ENCODE results near the gene CSTF2. TPM values are rescaled to one million over a fixed set of nuclear protein-coding genes. Genes with fewer than 3 reads are reported as not detected.
"Not testable (repeated sequence)": the region's sequence is repeated elsewhere in the genome, so short reads cannot be mapped to it uniquely, and the experiment has no call there.

CSTF2 gene
- 10 to 100 TPM; 15.3 to 26.5 (median 18.0) TPM for total RNA-seq

DNA sequence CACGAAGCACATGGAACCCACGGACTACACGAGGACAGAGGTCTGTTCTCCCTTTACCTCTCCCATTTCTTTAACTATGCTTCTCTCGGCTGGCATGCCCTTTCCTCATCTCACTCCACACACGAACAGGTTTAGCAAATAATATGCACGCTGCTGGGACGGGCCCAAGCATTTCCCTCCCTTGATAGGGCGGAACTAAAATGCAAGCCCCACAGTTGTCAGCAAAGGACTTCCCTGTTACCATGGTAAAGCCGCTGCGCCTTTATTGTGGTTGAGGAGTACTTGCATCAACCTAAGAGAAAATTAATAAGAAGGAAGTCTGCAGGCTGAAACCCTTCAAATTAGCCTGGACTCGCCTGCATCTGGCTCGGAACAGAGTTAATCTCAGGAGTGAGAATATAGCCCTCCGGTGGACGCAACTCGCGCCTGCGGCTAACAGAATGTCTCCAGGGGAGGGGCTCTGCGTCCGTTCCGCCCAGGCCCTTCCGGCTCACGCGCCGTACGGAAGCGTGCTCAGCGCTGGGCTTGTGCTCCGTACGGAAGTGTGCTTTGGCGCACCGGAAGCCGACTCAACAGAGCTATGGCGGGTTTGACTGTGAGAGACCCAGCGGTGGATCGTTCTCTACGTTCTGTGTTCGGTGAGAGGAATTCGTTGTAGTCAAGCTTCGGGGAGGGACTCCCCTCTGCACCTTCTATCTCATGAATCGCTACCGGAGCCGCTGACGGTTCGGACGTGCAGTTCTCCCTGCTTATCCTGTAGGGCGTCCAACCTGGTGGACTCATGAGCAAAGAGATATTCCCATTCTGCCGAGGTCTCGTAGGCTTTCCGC lies at the start of gene CSTF2:
CSTF2 (plus strand) TSS at position 555 of the 830 bp plus-strand sequence; CDS start at position 581, 26 bp downstream.
- no peaks in the 10 kb centered on the region for H3K27me3 ChIP-seq
- H3K4me1 ChIP-seq = peaks cover 0 to 5% (median 0%) of the 10 kb centered on the region in 4 donors
- in situ Hi-C loops (cut with MboI; ENCODE audit: low pct_ligation_motif_present in 1 of 4, low pct_unique_long_range_greater_than_20kb in 1 of 4, low sequenced_read_pairs in 3 of 4) = no loop called here
- no peaks in the 10 kb centered on the region for H3K9me3 ChIP-seq
- WGBS, 2 donors (ENCODE audit: low coverage in 1 of 2) = 50% methylated on average over 49 of the region's 49 CpGs; no CpG with 5 or more reads in 1 of the 2 donors
- peak within 1 kb of the TSS; percentile 41 to 74 (median 48) for H3K4me3 ChIP-seq
- TF ChIP-seq CTCF (IDR thresholded peaks at IDR 0.05) = peak in 3 of 5 experiments; percentile 24 to 50 (median 36)
- TF ChIP-seq POLR2A (IDR thresholded peaks at IDR 0.05) = peak; percentile 34
- TF ChIP-seq POLR2AphosphoS5 (IDR thresholded peaks at IDR 0.05) = peak in 2 of 3 donors; percentile 41 to 58
- TF ChIP-seq EP300 (IDR thresholded peaks at IDR 0.05; ENCODE audit: low read depth) = no peak
- H3K27ac ChIP-seq = peak within 1 kb of the TSS; percentile 64 to 87 (median 81)
- intact Hi-C loops (cut with DNase I; ENCODE audit: low total_unique reads) = no loop called here
- peak; percentile 84 for DNase-seq
- peaks cover 0 to 4% (median 0%) of the 10 kb centered on the region in 4 donors for H3K36me3 ChIP-seq

- H3K36me3 ChIP-seq; DNase-seq; H3K4me1 ChIP-seq; H3K9me3 ChIP-seq; in situ Hi-C loops (cut with MboI; ENCODE audit: low pct_ligation_motif_present in 1 of 4, low pct_unique_long_range_greater_than_20kb in 1 of 4, low sequenced_read_pairs in 3 of 4); intact Hi-C loops (cut with DNase I; ENCODE audit: low total_unique reads); H3K4me3 ChIP-seq; H3K27ac ChIP-seq; H3K27me3 ChIP-seq: not testable (repeated sequence)
- WGBS, 2 donors (ENCODE audit: low coverage in 1 of 2) = 84% methylated on average over 7 of the region's 7 CpGs; no CpG with 5 or more reads in 1 of the 2 donors
Measured at GRCh38 chrX:100796371-100796770, 23.8 kb upstream of the CSTF2 start.

DNA sequence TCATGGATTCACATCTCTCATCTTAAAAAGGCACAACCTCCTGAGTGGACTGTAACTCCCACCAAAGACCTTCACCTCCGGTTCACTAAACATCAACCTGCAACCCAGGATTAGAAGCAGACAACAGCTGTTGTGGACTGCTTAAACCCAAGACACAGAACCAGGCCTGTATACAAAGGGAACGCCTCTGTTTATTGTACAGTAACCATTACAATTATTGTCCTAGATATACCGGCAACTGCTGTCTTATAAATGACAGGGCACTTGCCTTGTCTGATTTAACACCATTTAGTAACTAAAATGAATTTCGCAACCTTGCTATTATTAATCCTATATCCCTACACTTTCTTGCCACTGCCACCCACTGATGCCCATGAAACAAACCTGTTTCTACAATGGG lies 22.8 kb upstream of the CSTF2 start:
- Histone ChIP-seq H3K27ac (peak overlapping the region in 1 of 4 donors; percentile 20), H3K36me3 (no peaks in the 10 kb centered on the region), H3K27me3 (no peaks in the 10 kb centered on the region), H3K4me1 (no peaks in the 10 kb centered on the region), H3K4me3 (no peak overlapping the region), H3K9me3 (no peaks in the 10 kb centered on the region)
- TF ChIP-seq POLR2A (IDR thresholded peaks at IDR 0.05) (no peak), EP300 (IDR thresholded peaks at IDR 0.05; ENCODE audit: low read depth) (no peak), CTCF (IDR thresholded peaks at IDR 0.05) (no peak), POLR2AphosphoS5 (IDR thresholded peaks at IDR 0.05) (no peak)
- 66% methylated on average over 4 of the region's 4 CpGs; no CpG with 5 or more reads in 1 of the 2 donors for WGBS, 2 donors (ENCODE audit: low coverage in 1 of 2)
- in situ Hi-C loops (cut with MboI; ENCODE audit: low pct_ligation_motif_present in 1 of 4, low pct_unique_long_range_greater_than_20kb in 1 of 4, low sequenced_read_pairs in 3 of 4) (no loop called here), intact Hi-C loops (cut with DNase I; ENCODE audit: low total_unique reads) (no loop called here)
- DNase-seq = no peak

DNA sequence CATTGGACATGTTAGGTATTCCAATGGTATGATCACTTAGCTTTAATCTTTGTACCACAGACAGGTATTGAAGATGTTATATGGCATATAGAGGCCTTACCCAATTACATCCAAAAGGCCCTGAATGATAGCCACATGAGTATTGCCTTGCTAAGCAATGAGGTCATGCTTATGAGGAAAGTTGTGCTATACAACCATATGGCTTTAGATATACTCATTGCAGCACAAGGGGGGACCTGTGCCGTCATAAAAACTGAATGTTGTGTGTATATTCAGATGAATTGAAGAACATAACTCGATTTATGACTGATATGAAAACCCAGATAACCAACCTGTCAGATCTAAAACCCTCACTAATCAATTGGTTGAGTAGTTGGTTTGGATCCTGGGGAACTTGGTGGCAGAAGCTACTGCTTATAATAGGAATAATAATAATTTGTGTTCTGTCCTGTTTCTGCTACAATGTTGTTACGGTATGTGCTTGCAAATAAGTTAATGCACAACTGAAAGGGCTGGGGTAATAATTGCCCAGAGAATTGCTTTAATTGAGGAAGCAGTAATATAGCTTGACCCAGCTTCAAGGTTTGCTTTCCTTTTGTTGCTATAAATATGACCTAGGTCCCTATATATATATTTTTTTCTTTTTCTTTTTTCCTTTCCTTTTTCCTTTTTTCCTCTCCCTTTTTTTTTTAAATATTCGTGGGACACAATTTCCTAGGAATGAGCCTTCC lies 21.5 kb upstream of the CSTF2 start:
- H3K9me3 ChIP-seq = no peaks in the 10 kb centered on the region
- WGBS, 2 donors (ENCODE audit: low coverage in 1 of 2) = 21 to 33% methylated on average over 2 to 4 of the region's 4 CpGs
- in situ Hi-C loops (cut with MboI; ENCODE audit: low pct_ligation_motif_present in 1 of 4, low pct_unique_long_range_greater_than_20kb in 1 of 4, low sequenced_read_pairs in 3 of 4) = no loop called here
- DNase-seq = no peak
- no peaks in the 10 kb centered on the region for H3K36me3 ChIP-seq
- no peaks in the 10 kb centered on the region for H3K27me3 ChIP-seq
- H3K4me3 ChIP-seq = no peak overlapping the region
- peak overlapping the region in 2 of 4 donors; percentile 40 to 52 for H3K27ac ChIP-seq
- no peak for TF ChIP-seq POLR2A (IDR thresholded peaks at IDR 0.05)
- no peak for TF ChIP-seq EP300 (IDR thresholded peaks at IDR 0.05; ENCODE audit: low read depth)
- no peak for TF ChIP-seq POLR2AphosphoS5 (IDR thresholded peaks at IDR 0.05)
- TF ChIP-seq CTCF (IDR thresholded peaks at IDR 0.05) = no peak
- intact Hi-C loops (cut with DNase I; ENCODE audit: low total_unique reads) = no loop called here
- no peaks in the 10 kb centered on the region for H3K4me1 ChIP-seq
